SHP77 (cell line): ENCODE measurements around the gene CSTB.

Experiments
- DNase-seq, 2 experiments: peaks; one replicate each; lab custom pipeline; 2025; lab: John Stamatoyannopoulos, UW

CSTB gene

DNA sequence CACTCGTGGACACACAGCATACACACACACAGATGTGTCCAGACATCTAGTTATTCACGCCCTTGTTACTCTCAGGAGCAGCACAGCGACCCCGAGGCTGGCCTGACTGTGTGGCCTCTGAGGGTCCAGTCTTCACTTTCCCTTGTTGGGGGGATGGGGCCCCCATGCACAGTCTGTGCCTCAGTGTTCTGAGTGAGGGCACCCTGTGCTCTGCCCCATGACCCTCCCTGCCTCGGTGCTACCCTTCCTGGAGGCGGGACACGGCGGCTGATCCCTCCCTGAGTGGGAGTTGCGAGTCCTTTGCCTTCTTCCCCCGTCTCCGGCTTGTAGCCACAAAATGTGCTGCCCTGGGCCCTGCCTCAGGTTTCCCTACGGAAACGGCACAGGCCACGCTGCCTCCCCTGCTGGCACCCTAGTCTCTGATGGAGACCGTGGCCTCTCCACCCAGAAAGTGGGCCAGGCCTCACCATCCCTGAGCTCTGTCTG lies 8.6 kb downstream of the CSTB start:
- no peak for DNase-seq

DNA sequence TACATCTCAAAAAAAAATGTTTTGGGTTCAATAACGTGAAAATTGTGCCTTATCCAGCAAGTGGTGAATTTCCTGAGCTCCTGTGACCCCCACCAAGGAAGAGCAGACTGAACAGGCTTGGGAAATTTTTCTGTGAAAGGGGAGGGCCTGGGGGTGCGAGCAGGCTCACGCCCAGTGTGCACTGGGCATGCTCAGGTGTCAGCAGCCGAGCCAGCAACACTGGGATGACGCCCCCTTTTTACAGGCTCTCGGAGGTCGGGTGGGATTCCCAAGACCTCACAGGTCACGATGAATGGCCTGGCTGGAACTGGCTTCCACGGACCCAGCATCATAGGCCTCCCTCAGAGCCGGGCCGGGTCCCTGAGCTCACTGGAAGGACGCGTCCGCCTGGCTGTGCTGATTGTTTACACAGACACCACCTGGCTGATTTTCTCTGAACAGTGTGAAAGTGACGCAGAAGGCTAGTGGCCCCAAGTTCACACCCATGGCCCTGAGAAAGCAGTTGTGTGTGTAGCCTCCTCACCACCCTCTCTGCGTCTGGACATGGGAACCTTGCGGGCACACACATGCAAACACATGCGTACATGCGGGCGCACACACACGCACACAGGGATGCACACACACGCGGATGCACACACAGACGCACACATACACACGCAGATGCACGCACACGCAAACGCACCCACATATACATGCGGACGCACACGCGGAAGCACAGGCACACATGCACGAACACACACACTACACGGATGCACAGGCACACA lies 9.2 kb downstream of the CSTB start:
- peak; percentile 62 to 83 for DNase-seq

DNA sequence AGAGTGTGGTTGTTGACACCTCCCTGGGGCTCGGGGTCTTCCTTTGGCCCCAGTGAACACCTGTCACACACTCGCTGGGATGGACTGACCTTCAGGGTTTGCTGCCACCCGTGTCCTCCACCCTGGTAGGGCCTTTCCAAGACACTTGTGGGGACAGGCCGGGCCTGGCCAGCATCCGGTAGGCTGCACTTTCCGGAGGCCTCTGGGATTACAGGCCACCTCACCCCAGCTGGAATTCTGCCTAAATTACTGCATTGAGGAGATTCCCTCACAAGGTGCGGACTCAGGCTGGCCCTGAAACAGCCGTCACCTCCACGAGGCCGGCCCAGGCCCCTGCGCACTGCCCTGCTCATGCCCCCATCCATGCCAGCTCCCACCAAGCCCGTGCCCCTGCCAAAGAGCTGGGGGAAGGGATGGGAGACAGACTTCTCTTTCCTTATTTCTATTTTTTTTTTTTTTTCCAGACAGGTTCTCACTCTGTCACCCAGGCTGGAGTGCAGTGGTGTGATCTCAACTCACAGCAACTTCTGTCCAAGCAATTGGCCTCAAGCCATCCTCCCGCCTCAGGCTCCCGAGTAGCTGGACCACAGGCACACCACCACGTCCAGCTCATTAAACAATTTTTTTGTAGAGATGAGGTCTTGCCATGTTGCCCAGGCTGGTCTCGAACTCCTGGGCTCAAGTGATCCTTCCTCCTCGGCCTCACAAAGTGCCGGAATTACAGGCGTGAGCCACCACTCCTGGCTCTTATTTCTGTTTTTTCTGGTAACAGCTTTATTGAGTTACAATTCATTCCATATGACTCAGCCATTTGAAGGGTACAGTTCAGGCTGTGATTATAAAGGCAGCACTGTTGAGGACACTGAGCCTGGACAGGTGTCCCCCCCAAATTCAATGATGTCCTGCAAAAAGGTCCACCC lies 11.3 kb downstream of the CSTB start:
- no peak for DNase-seq

DNA sequence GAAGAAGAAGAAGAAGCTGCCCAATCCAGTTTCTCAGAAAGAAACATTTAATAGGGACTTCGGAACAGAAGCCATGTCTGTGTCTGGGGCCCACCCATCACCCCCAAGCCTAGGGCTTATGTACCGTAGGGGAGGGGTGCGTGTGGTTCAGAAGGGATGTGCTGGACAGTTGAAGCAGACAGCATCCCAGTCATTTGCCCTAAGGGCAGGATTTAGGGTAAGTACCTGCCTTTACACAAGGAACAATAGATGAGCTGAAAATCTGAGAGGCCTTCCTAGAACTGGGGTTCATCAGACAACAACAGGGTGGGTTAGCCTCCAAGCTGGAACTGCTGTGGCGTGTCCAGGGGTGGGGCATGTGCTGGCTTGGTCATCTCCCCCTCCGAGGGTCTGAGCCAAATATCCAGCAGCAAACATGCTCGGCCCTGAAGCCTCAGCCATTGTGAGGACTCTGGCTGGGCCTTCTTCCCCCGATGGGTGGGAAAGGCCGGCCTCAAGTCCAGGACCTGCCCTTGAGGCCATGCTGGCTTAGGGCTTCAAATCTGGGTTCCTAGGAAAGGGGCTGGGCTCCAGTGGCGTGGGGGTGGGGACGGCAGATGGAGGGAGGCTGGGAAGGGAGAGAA lies 12.1 kb downstream of the CSTB start:
- no peak for DNase-seq

DNA sequence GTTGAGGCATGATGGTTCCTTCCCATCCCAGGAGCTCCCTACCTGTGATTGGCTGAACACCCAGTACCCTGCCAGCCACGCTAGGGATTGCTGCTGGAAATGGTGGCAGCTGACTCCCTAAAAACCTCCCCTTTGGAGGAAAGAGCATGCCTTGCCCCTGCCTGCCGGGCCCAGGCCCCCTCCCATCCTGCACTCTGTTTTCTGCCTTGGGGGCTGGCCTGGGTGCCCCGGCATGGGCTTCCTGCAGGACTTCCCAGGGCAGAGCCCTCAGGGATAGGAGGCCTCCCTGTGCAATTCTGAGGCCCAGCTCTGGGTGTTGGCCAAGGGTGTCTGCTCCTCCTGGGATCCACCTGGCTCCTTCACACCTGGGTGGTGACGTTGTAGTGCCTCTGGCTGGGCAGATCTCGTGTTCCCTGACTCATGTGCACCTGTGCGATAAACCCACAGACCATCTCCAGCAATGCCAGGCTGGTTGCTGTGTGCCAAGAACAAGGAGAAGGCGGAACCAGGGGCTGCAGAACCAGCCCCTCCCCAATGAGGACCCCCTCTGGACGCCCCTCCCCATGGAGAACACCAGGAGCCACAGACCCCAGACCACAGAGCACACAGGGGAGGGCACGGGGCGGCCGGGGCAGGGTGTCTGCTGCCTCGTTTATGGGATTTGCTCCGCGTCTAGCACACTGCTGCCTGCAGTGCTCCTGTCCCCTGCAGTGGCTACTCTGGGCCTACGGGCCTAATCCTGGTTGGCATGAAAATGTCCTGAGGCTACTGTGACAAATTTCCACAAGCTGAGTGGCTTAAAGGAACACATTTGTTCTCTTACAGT lies 13.6 kb downstream of the CSTB start:
- no peak for DNase-seq

DNA sequence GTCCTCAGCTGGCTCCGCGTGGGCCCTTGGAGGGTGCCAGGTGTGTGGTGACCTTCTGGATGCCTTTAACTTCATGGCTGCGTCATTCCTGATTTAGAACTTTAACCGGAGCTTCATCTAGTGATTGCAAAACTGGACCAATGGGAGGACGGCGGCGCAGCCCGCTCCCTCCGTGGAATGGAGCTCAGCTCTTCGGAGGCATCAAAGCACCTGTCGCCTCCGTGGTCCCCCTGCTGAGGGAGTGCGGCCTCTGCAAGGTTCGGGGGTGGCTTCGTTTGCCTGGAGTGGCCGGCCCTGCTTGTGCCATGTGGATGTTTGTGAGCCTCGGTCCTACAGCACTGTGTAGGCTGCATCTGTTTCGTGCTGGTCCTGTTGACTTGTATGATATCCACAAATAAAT lies 14.2 kb downstream of the CSTB start:
- DNase-seq: no peak

DNA sequence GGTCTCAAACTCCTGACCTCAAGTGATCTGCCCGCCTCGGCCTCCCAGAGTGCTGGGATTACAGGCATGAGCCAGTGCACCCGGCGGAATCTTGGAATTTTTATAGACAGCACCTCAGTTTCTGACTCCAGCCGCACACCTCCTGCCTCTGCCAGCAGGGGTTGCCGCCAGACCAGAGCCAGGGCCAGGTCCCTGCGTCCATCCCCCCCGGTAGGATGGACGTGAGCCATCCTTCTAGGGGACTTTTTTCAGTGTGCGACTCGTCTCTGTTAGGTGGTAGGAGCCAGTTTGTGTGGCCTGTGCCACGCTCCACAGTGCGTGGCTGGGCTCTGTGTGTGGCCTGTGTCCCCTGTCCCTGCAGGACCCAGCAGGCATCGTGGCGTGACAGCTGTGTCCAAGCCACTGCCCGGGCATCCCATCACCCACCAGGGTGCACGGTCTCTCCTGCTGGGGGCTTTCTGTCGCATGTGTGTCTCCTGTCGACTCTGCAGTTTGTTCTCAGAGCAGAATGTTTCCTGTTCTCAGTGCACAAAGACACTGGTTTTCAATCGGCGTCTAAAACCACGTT lies 15.6 kb downstream of the CSTB start:
- DNase-seq: no peak

DNA sequence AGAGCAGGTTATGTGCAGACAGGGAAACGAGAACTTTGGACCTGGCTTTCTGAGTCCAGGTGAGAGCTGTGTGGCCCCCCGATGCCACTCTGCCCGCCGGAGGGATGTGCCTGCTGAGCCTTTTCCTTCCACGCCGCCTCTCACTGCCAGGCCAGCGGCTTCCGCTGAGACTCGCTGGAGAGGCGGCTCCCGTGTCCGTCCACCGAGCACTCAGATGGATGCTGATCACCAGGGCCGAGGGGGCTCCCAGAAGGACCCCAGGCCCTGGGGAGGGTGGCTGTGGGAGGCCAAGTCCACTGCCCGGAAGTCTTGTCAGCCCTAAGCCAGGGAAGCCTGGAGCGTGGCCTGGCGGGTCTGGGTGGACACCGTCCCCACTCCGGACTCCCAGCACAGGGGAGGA lies 16.5 kb downstream of the CSTB start:
- DNase-seq: no peak

DNA sequence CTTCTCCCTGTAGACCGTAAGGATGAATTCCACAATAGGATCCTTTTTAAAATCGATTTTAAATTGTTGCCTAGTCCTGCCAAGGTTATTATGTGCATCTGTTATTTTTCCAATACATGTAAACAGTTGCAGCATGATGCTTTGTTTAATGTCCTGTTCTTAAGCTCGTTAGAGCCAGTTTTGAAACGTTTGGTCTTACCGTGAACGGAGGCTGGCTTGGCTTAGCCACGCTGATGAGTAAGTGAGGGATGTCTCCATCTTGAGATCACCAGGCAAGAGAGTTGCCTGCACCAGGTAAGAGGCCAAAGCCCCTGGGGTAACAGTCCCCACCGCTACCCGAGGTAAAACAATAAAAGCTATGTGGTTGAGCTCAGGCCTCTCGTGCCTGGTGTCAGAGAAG lies 17.3 kb downstream of the CSTB start:
- no peak for DNase-seq

DNA sequence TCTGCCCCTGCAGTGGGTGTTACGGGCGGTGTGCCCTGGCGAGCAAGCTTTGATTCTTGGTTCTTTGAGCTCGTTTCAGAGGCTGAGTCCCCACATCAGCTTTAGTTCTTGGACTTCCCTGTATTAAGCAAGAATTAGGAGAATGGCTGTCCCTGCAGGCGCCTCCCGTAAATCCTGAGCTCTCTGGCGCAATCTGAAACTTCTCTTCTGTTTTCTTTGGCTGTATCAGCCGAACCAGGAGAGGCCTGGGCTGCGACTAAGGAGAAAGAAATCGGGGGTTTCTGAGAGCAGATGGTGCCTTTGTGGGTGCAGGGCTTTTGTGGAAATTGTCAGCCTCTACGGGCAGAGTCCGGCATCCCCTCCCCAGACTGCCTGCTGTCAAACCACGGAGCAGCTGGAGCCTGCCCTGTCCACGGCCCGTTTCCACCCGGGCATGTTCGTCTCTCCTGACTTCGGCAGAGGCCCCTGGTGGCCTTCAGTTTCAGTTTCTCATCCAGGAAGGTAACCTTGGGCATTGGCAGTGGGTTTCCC lies 17.9 kb downstream of the CSTB start:
- no peak for DNase-seq

DNA sequence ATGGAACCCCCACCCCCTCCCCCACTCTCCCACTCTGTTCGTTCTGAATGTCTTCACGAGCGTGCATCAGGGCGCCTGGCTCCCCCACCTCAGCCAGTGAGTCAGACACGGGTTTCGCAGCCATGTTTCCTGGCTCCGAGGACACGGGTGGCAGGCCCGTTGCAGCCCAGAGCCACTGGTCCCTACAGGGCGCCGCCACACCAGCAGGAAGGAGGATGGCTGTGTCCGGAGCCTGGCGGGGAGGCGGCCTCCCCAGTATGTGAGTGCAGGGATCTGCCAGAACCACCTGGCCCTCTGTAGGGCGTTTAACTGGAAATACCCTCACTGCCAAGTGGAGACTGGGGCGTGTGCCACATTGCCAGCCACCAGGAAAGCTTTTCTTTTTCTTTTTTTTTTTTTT lies 18.5 kb downstream of the CSTB start:
- DNase-seq: no peak

DNA sequence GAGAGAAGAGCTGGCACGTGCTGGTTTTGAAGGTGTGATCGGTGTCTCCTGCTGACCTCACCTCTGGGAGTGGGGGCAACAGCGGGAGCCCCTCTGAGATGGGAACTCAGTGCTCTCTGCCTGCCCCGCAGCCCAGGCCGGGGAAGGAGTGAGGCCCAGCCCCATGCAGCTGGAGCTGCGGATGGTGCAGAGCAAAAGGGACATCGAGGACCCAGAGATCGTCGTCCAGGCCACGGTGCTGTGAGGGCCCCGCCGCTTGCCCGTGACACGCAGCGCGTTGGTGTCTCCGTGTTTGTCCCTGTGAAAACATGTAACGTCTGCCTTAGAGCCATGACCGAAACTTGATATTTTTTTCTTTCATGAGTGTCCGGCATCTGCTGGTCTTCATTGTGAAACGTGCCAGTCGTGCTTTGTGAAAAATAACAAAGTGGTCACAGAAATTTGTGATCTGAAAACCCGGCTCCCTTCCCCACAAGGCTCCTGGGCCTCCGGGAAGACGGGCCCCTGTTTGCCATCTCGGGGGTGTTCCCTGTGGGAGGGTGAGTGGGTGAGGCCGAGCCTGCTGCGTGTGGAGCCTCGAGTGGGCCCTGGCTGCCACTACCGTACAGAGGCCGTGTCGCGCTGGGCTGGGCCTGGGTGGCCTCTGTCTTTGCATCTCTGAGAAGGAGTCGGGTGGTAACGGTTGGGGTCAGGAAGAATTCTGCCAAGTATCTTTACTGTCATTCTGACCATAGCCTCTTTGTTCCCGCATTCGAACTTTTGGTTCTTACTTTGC lies 20.1 kb downstream of the CSTB start:
- no peak for DNase-seq

DNA sequence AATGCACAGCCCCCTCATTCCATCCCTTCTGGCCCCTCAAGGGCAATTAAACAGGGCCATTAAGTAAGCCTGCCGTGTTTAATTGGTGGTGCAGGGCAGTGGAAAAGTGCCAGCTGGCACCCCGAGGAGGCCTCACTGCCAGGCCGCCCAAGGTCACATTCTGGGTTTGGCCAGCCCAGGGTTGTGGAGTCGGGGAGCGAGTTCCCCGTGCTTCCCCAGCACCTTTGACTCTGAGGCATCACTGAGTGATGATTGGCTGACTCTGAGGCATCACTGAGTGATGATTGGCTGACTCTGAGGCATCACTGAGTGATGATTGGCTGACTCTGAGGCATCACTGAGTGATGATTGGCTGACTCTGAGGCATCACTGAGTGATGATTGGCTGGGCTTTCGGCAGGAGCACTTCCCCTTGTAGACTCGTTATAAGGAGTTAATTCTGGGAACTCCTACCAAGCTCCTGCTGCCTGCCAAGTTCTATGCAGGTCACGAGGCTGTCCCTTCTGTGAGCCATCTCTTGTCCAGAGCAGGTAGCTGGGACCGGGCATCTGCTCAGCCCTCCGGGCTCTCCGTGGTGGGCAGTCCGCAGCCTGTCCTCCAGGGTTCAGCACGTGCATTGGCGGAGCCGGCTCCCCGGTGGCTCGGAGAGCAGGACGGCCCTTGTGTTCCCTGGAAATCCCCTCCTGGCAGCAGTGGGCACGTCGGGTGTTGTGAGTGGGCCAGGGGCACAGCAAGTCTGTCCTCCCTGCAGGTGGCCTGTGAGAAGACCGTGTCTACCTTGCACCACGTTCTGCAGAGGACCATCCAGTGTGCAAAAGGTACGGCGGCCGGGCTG lies 20.9 kb downstream of the CSTB start:
- no peak for DNase-seq

DNA sequence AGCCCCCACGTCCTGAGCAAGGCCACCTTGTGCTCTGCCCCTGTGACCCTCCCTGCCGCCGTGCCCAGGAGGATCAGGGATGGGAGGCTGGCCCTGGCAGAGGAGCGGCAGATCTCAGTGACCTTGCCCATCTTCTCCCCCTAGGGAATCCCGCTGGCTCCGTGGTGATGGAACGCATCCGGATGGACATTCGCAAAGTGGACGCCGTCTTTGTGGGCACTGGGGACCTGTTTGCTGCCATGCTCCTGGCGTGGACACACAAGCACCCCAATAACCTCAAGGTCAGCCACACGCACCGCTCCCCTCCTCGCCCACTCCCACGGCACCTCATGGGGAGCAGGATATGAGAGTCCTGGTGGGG lies 22.7 kb downstream of the CSTB start:
- DNase-seq: no peak

DNA sequence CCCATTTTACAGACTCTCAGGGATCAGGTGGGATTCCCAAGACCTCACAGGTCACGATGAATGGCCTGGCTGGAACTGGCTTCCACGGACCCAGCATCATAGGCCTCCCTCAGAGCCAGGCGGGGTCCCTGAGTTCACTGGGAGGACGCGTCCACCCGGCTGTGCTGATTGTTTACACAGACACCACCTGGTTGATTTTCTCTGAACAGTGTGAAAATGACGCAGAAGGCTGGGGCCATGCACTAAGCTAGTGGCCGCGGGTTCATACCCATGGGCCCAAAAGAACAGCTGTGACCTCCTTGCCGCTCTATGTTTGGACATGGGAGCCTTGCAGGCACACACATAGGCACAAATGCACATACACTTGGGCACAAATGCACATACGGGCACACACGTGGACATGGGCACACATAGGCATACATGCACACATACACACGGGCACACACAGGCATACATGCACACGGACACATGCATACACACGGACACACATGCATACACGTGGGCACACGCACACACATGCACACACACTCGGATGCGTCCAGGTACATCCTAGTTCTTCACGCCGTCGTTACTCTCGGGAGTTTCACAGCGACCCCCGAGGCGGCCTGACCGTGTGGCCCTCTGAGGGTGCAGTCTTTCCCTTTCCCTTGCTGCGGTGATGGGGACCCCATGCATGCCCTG lies 23.2 kb downstream of the CSTB start:
- peak in 1 of 2 experiments; percentile 12 for DNase-seq

DNA sequence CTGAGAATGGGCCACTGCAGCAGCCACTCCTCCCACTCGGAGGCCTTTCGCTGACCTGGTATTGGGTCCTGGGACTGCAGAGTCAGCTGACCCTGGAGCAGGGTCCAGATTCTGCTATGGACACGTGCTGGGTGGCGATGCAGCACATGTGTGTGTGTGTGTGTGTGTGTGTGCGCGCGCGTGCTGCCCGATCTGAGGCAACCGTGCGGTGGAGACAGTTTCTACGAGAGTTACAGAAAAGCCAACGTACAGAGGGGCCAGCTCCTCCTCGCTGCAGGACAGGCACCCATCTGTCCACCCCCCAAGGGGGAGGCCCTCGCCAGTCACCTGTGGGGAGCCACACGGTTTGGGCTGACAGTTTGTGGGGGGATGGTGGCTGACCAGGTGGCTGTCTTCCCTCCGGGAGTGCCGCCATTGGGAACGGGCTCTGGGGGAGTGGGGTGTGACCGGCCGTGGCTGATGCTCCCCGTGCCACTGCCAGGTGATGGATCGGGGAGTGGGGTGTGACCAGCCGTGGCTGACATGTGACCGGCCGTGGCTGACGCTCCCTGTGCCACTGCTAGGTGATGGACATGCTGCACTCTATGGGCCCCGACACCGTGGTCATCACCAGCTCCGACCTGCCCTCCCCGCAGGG lies 24.0 kb downstream of the CSTB start:
- DNase-seq: no peak

DNA sequence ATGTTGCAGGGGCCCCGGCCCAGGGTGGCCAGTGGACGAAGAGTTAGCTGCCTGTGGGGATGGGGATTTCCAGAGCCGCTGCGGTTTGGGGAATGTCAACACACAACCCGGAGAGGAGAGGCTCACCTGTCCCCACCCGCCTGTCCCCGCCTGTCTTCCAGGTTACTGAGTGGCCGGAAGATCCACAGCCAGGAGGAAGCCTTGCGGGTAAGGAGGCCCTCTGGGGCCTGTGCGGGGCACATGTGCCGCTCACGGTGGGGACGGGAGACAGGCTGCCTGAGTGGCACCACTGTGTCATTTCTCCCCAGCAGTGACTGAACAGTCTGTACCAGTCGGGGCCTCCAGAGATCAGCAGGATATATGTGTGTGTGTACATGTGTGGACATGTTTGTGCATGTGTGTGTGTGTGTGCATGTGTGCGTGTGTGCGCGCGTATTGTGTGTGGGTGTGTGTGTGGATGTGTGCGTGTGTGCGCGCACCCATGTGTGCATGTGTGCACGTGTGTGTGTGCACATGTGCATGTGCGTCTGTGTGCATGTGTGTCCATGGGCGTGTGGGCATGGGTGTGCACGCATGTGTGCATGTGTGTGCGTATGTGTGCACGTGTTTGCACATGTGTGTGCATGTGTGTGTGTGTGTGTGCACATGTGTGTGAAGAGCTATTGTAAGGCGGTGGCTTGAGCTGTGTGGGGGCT lies 25.6 kb downstream of the CSTB start:
- DNase-seq: no peak
